DOHH2 (cell line): ENCODE data around the gene ALPG.
"Not testable (repeated sequence)": the region's sequence is repeated elsewhere in the genome, so short reads cannot be mapped to it uniquely, and the experiment has no call there.

Source experiments
- H3F3A ChIP-seq: fragments of 200-600 bp; sonication (generic), shearing (Covaris generic); 2 replicates; pipeline ENCODE4 v1.6.0; 2016; ENCODE audit warnings: antibody characterized with exemption, mild to moderate bottlenecking; ENCODE audit not compliant: control insufficient read depth, insufficient read depth
- H3K27ac ChIP-seq: fragments of 200-600 bp; sonication (generic); 2 replicates; pipeline ENCODE4 v1.5.1; 2014; ENCODE audit warnings: low read depth, mild to moderate bottlenecking, low read length, moderate library complexity
- H3K27me3 ChIP-seq: fragments of 200-600 bp; sonication (generic); 2 replicates; pipeline ENCODE4 v1.6.1; 2014; ENCODE audit warnings: mild to moderate bottlenecking, low read length, mixed read lengths; ENCODE audit not compliant: control insufficient read depth
- H3K36me3 ChIP-seq: fragments of 200-600 bp; sonication (generic); 2 replicates; pipeline ENCODE4 v1.6.1; 2014; ENCODE audit warnings: mild to moderate bottlenecking, low read length, moderate library complexity, mixed read lengths; ENCODE audit not compliant: control insufficient read depth
- H3K4me1 ChIP-seq: fragments of 200-600 bp; sonication (generic); 2 replicates; pipeline ENCODE4 v1.6.1; 2014; ENCODE audit warnings: mild to moderate bottlenecking, low read length, mixed read lengths; ENCODE audit not compliant: control insufficient read depth
- H3K4me2 ChIP-seq: fragments of 200-600 bp; sonication (generic); 2 replicates; pipeline ENCODE4 v1.6.0; 2014; ENCODE audit warnings: mild to moderate bottlenecking, low read length, moderate library complexity
- H3K4me3 ChIP-seq: fragments of 200-600 bp; sonication (generic); 2 replicates; pipeline ENCODE4 v1.5.1; 2014; ENCODE audit warnings: mild to moderate bottlenecking, low read length, mixed read lengths
- H3K79me2 ChIP-seq: fragments of 200-600 bp; sonication (generic); 2 replicates; pipeline ENCODE4 v1.6.1; 2014; ENCODE audit warnings: mild to moderate bottlenecking, low read length, mixed read lengths; ENCODE audit not compliant: control insufficient read depth
- H3K9me2 ChIP-seq: fragments of 200-600 bp; sonication (generic); replicated peaks from 2 replicates; pipeline ENCODE4 v1.6.1; 2014; ENCODE audit warnings: mild to moderate bottlenecking, low read length, mixed read lengths; ENCODE audit not compliant: control insufficient read depth
- H3K9me3 ChIP-seq: fragments of 200-600 bp; sonication (generic); 2 replicates; pipeline ENCODE4 v1.6.1; 2014; ENCODE audit warnings: antibody characterized with exemption, low read length, mixed read lengths; ENCODE audit not compliant: control insufficient read depth, insufficient read depth
- H4K20me1 ChIP-seq: fragments of 200-600 bp; sonication (generic); 2 replicates; pipeline ENCODE4 v1.6.0; 2014; ENCODE audit warnings: low read depth, mild to moderate bottlenecking, antibody characterized with exemption, low read length, moderate library complexity; ENCODE audit not compliant: control insufficient read depth, insufficient read depth
- CTCF ChIP-seq: fragments of 200-600 bp; sonication (generic); IDR thresholded peaks from one replicate; pipeline ENCODE4 v1.5.1; 2014; ENCODE audit warnings: antibody characterized with exemption, mild to moderate bottlenecking, low read depth, low read length; ENCODE audit not compliant: poor library complexity, severe bottlenecking
- EZH2phosphoT487 ChIP-seq: fragments of 200-600 bp; sonication (generic); IDR thresholded peaks from 2 replicates; pipeline ENCODE4 v1.6.1; 2017; ENCODE audit warnings: borderline replicate concordance, mild to moderate bottlenecking, antibody characterized with exemption, low read length, moderate library complexity, mixed read lengths

ALPG gene

GRCh38 chr2:232381204-232382031, 25.2 kb upstream of the ALPG start:
- not testable (repeated sequence) for H3K4me2 ChIP-seq, H3K27me3 ChIP-seq, H3K36me3 ChIP-seq, H3K9me2 ChIP-seq, H3K9me3 ChIP-seq, H3K79me2 ChIP-seq, H3K27ac ChIP-seq, H3F3A ChIP-seq, H3K4me3 ChIP-seq, H4K20me1 ChIP-seq
- peaks cover 17% of the 10 kb centered on the region for H3K4me1 ChIP-seq

GRCh38 chr2:232382331-232383225, 24.1 kb upstream of the ALPG start:
- no peaks in the 10 kb centered on the region for H3K27me3 ChIP-seq
- H3K4me1 ChIP-seq, result peaks cover 17% of the 10 kb centered on the region
- H3K4me3 ChIP-seq, result no peak overlapping the region
- no peaks in the 10 kb centered on the region for H4K20me1 ChIP-seq
- no peak for TF ChIP-seq CTCF
- no peak for TF ChIP-seq EZH2phosphoT487
- H3K27ac ChIP-seq, result no peak overlapping the region
- H3K4me2 ChIP-seq, result no peak overlapping the region
- no peaks in the 10 kb centered on the region for H3K36me3 ChIP-seq
- H3K79me2 ChIP-seq, result no peaks in the 10 kb centered on the region
- 0 out of 2 replicates have a peak, but pooled peaks cover 4% of the 10 kb centered on the region for H3F3A ChIP-seq
- no peaks in the 10 kb centered on the region for H3K9me3 ChIP-seq
- no peaks in the 10 kb centered on the region for H3K9me2 ChIP-seq

- Histone ChIP-seq H3K9me2 (no peaks in the 10 kb centered on the region), H3K4me2 (no peak overlapping the region), H3F3A (0 out of 2 replicates have a peak, but pooled peaks cover 4% of the 10 kb centered on the region), H3K4me1 (peaks cover 17% of the 10 kb centered on the region), H3K27me3 (no peaks in the 10 kb centered on the region), H3K9me3 (no peaks in the 10 kb centered on the region), H3K4me3 (no peak overlapping the region), H3K36me3 (no peaks in the 10 kb centered on the region), H3K27ac (no peak overlapping the region), H4K20me1 (no peaks in the 10 kb centered on the region), H3K79me2 (no peaks in the 10 kb centered on the region)
- TF ChIP-seq CTCF (no peak), EZH2phosphoT487 (no peak)
Observed at GRCh38 chr2:232384466-232384865, 22.2 kb upstream of the ALPG start.

- H3K4me1 ChIP-seq, result peaks cover 17% of the 10 kb centered on the region
- H3K27ac ChIP-seq, H4K20me1 ChIP-seq, H3K79me2 ChIP-seq, H3K9me2 ChIP-seq, H3F3A ChIP-seq, H3K27me3 ChIP-seq, H3K36me3 ChIP-seq, H3K9me3 ChIP-seq: not testable (repeated sequence)
- peak overlapping the region; percentile 24; the same call in 1 of the 2 replicates for H3K4me2 ChIP-seq
- peak overlapping the region; percentile 15; the same call in 1 of the 2 replicates for H3K4me3 ChIP-seq
Observed at GRCh38 chr2:232385058-232385457, 21.6 kb upstream of the ALPG start.
